Tongue (tissue), 2 donors: ENCODE data around the gene HHEX. TPM values are rescaled to one million over a fixed set of nuclear protein-coding genes. Genes with fewer than 3 reads are reported as not detected.
"Not testable (repeated sequence)": the region's sequence is repeated elsewhere in the genome, so short reads cannot be mapped to it uniquely, and the experiment has no call there.

Experiments
- DNase-seq: peaks from one replicate; pipeline ENCODE4 v3.0.0-alpha.2; 2015
- total RNA-seq: library from RNA; depleted of rRNA; stranded (reverse); fragments of >200 nt; gene quantifications from one replicate; pipeline ENCODE4 v1.2.3, GENCODE V29; 2014

HHEX gene
- 4.6 TPM for total RNA-seq

DNA sequence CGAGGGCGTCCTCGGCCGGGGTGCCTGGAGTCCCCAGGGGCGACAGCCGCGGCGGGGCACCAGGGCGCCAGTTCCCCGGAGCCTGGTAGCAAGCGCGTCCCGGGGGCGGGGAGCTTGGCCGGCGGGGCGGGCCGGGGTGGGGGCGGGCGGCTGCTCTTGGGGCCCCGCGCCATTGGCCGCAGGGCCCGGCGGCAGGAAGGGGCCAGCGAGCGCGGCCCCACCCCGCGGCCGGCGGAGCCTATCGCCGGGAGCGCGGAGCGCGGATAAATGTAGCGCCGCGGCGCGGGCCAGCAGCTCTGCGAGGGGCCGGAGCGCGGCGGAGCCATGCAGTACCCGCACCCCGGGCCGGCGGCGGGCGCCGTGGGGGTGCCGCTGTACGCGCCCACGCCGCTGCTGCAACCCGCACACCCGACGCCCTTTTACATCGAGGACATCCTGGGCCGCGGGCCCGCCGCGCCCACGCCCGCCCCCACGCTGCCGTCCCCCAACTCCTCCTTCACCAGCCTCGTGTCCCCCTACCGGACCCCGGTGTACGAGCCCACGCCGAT is at the start of gene HHEX:
Gene HHEX, plus strand, starts transcription at position 293 of the 548 bp plus-strand sequence. Its CDS starts 32 bp downstream, at position 325.
- DNase-seq = peak; percentile 33

DNA sequence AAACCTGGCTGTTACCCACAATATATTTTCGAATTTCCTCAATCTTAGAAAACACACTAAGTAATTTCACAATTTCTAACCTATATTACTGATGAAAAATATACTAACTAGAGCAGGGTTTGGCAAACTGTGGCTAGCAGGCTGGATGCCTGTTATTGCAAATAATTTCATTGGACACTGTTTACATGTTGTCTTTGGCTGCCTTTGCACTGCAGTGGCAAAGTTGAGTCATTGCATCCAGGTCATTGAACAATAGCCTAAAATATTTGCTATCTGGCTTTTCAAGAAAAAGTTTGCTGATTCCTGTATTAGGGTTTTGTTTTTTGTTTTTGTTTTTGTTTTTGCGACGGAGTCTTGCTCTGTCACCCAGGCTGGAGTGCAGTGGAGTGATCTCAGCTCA is 49.6 kb upstream of the HHEX start:
- DNase-seq = no peak

DNA sequence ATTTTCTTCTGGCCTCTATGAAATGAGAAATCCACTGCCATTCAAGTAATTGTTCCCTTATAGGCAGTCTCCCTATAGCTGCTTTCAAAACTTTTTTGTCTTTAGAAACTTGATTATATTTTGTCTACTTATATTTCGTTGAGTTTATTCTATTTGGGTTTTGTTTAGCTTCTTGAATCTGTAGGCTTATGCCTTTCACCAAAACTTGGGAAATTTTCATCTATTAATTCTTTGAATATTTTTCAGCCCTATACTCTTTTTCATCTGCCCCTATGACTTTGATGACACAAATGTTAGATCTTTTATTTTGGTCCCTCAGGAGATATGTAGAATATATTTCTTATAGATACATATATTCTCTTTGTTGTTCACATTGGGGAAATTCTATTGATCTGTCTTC is 48.3 kb upstream of the HHEX start:
- no peak for DNase-seq

DNA sequence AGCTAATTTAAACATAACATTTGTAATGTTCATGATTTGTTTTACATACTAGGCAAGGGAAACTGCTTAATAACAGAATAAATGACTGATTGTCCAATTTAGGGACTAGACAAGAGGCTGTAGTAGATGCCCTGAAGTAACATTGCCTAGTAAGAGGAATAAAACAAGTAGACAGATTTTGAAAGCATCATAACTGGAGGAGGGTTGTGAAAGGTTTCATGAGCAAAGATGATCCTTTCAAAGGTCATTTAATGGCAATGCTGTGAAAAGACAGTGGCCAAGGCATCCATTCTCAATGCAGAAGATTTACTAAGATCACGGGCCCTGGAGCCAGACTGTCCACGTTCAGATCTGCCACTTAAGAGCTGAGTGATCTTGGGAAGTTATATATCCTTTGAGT is 44.8 kb upstream of the HHEX start:
- DNase-seq = no peak

DNA sequence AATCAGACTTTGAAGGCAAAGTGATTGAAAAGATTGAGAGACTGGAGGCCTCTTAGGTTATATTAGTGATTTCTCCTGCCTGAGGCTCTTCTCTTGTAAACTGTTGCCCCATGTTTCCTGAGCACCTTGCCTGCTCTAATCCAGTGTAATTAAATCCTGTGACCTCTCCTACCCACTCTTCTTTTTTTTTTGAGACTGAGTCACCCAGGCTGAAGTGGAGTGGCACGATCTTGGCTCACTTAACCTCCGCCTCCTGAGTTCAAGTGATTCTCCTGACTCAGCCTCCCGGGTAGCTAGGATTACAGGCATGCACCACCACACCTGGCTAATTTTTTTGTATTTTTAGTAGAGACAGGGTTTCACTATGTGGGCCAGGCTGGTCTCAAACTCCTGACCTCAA is 38.9 kb upstream of the HHEX start:
- not testable (repeated sequence) for DNase-seq

DNA sequence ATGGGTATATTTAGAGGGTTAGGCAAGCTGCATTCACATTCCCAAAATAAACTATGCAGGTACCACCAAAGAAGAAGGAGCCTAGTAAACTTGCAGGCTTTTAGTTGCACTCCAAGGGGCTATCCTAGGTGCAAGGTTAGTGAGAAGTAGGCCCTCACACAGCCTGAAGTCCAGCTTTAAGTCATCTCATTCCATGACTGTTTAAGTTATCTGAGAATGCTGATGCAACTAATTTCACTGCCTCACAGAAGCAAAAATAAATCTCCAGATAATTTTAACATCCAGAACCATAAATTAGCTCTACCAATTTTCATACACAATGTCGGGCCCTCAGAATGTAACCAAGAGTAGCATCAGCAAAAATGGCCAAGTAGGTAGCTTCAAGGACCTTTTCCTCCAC is 34.3 kb upstream of the HHEX start:
- DNase-seq = no peak

DNA sequence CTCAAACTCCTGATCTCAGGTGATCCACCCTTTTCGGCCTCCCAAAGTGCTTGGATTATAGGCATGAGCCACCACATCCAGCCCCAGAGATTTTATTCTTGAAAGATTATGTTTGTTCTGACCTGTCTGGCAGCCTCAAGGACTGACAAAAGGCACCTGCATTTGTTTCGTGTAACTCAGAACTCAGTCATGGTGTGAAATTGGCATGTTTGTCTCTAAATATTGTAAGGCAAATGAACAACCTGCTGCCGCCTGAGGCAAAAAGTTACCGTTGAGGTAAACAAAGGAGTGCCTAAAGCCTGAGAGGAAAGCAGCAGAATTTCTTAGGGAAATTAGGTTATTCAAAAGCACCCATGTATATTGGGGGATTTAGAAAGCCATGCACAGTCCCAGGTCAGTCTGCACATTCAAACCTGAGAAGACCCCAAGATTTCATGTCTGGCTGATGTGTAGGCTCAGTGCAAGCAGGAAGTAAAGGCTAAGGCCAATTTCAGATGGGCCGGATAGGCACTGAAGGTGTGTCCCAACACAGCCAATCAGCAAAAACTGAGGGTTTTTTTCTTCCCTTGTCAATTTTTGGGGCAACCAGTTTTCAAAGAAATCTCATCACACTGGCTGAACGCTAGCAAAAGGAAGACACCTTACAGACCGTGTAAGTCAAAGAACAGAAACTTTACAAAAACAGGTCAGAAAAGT is 33.3 kb upstream of the HHEX start:
- DNase-seq = no peak

DNA sequence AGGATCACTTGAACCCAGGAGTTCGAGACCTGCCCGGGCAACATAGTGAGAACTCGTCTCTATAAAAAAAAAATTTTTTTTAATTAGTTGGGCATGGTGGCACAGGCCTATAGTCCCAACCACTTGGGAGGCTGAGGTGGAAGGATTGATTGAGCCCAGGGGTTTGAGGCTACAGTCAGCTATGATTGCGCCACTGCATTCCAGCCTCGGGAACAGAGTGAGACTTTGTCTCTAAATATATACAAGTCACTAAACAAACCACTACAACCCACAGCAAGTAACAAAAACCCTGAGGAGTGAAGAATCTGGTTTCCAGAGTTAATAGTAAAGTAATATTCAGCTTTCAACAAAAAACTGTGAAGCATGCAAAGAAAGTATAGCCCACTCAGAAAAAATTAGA is 32.7 kb upstream of the HHEX start:
- DNase-seq = no peak

DNA sequence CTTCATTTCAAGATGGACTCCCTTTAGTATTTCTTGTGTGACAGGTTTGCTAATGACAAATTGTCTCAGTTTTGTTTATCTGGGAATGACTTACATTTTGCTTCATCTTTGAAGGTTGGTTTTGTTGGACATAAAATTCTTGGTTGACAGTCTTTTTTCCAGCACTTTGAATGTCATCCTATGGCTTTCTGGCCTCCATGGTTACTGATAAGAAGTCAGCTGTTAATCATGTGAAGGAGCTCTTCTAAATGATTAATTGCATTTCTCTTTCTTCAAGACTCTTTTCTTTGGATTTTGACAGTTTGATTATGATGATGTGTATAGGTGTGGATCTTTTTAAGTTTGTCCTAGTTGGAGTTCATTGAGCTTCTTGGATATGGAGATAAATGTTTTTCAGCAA is 26.9 kb upstream of the HHEX start:
- no peak for DNase-seq

DNA sequence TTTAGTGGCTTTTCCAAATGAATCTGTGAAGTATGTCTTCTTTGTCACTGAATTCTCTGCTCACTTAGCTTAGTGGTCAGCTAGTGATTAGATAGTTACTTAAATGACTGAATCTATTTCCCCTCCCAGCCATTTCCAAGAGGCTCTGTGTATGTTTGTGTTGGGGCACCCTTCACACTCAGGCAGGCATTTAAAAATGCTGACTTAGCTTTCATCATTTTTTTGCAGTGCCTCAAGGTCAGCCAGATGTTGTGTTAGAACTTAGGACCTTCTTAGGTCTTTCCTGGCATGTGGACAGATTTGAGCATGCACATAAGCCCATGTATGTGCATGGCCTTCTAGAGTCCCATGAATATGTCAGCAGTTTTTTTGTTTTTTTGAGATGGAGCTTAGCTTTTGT is 25.4 kb upstream of the HHEX start:
- DNase-seq = no peak

DNA sequence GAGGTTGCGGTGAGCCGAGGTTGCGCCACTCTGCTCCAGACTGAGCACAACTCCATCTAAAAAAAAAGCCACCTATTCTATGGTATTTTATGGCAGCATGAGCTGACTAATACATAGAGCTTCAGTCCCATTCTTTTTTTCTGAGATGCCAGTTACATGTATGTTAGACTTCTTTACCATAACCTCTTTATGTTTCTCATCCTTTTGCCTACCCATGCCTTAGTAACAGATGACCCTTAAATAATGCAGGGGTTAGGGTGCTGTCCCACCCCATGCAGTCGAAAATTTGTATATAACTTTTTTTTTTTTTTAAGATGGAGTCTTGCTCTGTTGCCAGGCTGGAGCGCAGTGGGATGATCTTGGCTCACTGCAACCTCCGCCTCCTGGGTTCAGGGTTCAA is 22.7 kb upstream of the HHEX start:
- no peak for DNase-seq

DNA sequence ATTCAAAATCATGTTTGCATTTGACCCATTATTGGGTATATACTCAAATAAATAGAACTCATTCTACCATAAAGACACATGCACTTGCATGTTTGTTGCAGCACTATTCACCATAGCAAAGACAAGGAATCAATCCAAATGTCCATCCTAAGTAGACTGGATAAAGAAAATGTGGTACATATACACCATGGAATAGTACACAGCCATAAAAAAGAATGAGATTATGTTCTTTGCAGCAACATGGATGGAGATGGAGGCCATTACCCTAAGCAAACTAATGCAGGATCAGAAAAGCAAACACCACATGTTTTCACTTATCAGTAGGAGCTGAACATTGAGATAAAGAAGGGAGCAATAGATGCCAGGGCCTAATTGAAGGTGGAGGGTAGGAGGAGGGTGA is 12.0 kb upstream of the HHEX start:
- DNase-seq = no peak

DNA sequence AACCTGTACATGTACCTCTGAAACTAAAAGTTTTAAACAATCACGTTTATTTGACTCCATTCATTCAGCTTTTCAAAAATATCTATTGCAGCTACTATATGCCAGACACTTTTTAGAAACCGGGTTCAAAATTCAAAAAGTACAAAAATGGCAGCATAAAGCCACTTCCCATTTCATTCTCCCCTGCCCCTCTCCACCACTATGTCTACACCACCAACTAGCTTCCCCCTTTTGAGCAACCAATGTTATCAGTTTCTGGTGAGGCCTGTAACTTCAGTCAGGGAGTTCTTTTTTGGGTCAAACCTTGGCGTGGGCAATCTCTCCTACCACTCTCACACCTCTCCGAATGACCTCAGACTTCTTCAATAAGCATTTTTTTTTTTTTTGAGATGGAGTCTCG is 11.5 kb upstream of the HHEX start:
- DNase-seq = no peak

DNA sequence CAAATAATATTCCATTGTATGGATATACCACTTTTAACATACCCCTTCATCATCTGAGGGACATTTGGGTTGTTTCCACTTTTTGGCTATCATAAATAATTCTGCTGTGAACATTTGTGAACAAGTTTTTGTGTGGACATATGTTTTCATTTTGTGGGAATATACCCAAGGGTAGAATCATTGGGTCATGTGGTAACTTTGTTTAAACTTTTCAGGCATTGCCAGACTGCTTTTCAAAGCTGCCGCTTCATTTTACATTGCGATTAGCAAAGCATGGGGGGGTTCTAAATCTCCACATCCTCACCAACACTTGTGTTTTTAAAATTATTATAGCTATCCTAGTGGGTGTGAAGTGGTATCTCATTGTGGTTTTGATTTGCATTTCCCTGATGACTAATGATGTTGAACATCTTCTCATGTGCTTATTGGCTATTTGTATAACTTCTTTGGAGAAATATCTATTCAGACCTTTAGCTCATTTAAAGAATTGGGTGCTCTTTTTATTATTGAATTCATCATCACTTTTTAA is 8.4 kb upstream of the HHEX start:
- DNase-seq = no peak

DNA sequence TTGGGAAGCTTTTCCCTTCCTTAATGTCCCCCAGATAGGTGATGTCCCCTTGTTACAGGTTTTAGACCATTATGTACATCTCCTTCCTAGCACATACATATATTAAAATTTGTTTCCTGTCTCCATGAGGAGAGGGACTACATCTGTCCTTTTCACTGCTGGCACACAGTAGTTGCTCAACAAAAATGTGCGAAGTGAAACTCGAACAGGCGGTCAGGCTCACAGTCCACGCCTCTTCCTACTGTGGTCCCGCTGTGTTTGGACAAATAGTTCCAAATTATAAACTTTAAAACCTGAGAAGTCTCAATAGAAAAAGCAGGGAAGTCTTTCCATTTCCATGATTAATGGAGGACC is 1.2 kb upstream of the HHEX start:
- no peak for DNase-seq

DNA sequence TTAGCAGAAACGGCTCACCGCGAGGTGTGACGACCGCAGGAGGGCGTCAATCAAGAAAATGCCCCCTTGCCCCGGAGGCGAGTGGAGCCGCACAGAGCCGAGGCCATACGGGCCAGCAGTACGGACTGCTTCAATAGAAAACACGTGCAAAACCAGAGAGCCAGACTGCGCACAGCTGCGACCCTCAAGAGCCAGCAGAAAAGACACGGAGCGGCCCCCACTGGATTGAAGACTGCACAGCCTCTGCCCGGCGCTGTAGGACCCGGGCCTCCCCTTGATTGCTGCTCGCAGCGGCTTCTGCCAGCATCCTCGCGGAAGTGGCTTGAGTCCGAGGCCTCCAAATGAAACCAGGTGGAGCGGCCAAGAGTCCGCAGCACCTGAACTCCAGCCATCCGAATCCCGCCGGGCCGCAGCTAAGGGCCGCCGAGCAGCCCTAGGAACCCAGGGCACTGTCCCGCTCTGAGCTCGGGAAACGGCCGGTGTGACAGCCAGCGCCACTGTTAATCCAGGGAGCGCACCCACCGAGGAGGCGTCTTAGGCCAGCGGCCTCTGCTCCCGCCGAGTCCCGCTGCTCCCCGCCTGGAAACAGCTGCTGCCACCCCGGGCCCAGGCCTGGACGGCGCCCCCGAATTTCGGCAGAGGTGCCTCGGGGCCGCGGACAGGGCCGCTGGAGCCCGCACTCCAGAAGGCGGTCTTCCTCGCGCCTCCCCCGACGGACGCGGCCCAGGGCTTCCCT is 660 bp upstream of the HHEX start:
- DNase-seq = peak; percentile 54

DNA sequence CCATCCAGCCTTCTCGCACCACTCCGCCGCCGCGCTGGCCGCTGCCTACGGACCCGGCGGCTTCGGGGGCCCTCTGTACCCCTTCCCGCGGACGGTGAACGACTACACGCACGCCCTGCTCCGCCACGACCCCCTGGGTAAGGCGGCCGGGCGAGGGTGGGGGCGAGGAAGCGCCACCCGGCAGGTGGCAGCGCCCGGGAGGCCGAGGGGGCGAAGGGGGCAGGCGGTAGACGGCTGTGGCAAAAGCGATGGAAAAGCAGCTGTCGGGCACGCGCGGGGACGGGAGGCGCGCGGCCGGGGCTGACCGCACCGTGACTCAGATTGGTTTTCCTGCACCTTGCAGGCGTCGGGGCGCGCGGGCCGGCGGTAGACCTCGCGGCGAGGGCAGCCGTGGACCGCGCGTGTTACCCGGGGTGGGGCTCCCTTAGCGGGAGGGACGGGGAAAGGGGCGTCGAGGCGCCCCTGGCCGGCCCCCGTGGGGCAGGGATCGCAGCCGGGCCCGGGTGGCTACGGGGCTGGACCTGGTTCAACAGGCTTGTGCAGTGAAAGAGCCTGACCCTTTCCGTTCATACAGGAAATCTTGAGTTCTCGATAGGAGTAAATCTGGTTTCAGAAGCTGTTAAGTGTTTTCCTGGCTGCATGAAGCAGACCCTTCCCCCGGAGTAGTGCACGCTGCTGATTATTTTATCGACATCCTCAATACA is 608 bp downstream of the HHEX start:
- DNase-seq = peak; percentile 23

DNA sequence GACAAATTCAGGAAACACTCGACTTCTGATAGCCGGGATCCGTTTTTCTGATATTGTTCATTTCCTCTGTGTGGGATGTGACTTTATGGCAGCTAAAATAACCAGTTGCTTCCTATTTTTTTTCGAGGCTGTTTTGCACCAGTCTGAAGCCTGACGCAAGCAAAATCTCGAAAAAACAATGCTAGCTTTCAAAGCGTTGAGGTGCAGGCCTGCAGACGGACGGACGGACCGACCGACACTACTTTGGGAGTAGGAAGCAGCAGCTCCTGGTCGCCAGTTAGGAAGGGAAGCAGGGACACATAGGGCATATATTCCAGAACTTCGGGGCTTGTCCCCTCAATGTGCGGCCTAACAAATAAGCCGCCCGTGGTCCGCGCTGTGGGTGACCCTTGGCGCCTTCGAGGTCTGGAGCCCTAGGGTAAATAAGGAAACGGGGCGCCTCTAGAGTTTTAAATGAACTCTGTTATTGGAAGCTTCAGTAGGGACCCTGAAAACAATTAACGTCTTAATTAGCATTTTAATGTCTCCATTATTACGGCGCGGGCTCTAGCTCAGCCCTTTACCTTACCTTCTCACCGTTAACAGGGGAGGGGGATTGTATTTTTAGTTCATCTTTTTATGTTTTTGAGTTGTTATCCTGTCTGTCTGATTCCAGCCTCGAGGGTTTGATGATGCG is 1.3 kb downstream of the HHEX start:
- DNase-seq = peak; percentile 30

DNA sequence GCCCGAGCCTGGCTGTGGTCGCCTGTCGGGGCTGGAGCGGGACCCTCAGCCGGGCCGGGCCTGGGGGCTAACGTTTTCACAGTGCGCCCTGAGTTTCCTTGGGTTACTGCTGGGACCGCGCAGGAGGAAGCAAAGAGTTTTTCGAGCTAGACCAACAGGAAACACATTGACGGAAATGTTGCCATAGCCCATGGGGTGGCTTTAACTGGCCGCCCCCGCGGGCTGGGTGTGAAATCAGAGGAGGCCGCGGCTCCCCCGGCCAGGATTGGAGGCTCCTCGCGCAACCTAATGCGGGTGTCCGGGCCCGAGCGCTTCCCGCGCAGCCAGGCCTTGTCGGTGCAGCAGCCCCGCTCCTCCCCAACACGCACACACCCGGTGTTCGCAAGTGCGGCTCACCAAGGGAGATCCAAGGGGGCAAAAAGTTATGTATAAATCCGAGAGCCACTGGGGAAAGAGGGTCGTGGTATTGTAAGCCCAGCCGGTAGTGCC is 1.9 kb downstream of the HHEX start:
- DNase-seq = peak; percentile 29

DNA sequence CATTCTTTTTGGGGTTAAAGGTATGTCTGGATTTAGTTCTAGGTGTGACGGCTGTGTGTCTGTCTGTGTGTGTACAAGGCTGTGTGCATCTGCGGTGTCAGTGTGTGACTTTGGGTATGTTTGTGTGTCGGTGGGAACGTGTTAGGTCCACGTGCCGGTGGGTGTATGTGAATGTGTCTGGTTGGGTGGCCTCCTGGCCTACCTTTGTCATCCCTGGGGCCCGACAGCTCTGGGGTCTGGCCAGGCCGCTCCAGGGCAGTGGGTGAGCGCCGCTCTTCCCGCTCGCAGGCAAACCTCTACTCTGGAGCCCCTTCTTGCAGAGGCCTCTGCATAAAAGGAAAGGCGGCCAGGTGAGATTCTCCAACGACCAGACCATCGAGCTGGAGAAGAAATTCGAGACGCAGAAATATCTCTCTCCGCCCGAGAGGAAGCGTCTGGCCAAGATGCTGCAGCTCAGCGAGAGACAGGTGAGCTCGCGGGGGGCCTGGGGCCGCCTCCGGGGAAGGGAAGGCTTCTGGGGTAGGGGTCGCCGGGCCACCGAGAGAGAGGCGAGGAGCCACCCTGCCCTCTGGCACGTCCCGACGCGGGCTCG is 2.4 kb downstream of the HHEX start:
- DNase-seq = no peak

DNA sequence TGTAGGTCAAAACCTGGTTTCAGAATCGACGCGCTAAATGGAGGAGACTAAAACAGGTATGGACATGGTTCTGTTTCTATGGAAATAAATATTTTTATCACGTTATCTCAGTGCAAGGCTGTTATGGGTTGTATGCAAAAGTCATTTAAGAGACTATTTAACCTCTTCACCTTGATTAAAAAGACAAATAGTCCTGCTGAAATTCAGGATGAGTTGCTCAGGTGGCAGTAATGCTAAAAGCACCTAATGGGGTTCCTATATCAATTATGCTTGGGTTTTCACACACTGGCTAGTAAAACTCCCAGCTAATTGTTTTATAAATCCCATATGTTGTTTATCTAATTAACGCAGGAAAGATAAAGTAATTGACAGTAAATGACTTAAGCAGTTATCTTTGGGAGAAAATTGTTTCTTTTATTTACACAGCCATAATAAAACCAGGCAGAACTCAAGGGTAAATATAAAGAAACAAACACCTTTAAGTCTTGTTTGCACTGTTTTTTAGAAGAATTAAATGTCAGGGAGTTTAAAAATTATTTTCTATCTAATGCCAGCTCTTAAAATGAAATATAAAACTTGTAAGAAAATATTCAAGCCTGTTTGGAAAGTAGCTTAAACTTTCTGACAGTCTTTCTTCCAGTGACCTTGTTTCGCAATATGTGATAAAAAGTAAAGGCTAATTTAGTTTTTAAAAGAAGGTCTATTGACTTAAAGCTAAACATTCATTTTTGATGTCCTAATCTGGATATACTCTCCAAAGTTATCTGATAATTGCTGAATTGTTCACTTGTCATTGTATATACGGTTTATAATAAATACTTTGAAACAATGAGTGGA is 3.2 kb downstream of the HHEX start:
- DNase-seq = no peak
